ENCODE results near the gene PANX2. TPM values are rescaled to one million over a fixed set of nuclear protein-coding genes. Genes with fewer than 3 reads are reported as not detected.
A peak's percentile ranks its signal among the peaks of the same experiment; 100 is the strongest.

PANX2 gene
- total and polyA plus RNA-seq, 2 of the 4 experiments (the other 2 are of a cell fraction): 0.18 to 1.7 TPM

DNA sequence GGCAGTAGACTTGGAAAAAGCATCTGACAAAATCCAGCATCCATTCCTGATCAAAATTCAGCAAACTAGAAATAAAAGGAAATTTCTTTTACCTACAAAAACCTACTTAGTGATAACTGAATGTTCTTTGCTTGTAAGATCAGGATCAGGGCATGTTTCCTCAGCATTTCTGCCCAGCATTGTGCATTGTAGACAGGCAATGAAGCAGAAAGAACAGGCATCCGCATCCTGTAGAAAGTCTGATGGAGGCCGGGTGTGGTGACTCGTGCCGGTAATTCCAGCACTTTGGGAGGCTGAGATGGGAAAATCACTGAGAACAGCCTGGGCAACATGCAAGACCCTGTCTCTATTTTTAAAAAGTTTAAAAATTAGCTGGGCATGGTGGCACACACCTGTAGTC is 32.5 kb upstream of the PANX2 start:
- Histone ChIP-seq H2BK15ac (ENCODE audit: low read depth, low read length) (no peak overlapping the region), H3K14ac (replicated peaks; ENCODE audit: low read depth, low read length) (no peak overlapping the region), H3K9me3 (ENCODE audit: control insufficient read depth, insufficient read depth, low read length) (no peaks in the 10 kb centered on the region), H3K9me1 (ENCODE audit: insufficient read depth, low read length) (peaks cover 2% of the 10 kb centered on the region; the same call in 1 of the 2 replicates), H2BK20ac (ENCODE audit: low read depth, low read length) (no peak overlapping the region), H3K4ac (ENCODE audit: low read depth, low read length) (no peak overlapping the region), H2BK120ac (ENCODE audit: low read depth, low read length) (no peak overlapping the region), H2AFZ (replicated peaks; ENCODE audit: low read length, poor library complexity) (no peak overlapping the region), H4K20me1 (ENCODE audit: insufficient read depth, low read length) (peaks cover 8% of the 10 kb centered on the region; the same call in 1 of the 2 replicates), H2AK9ac (replicated peaks; ENCODE audit: low read depth, low read length, poor library complexity) (no peak overlapping the region), H3K56ac (ENCODE audit: extremely low read depth, insufficient read depth, low read length) (no peak overlapping the region), H3K9ac (ENCODE audit: low read depth, low read length) (no peak overlapping the region), H3K4me1 (ENCODE audit: control insufficient read depth, insufficient read depth, low read length) (peaks cover 11% of the 10 kb centered on the region), H4K5ac (ENCODE audit: low read depth, low read length) (no peak overlapping the region), H3K4me2 (ENCODE audit: low read depth, low read length) (no peak overlapping the region), H3K18ac (ENCODE audit: low read depth, low read length) (no peak overlapping the region), H4K8ac (ENCODE audit: low read depth in 2 of 2, low read length in 2 of 2) (no peak overlapping the region), H3K27me3 (ENCODE audit: control insufficient read depth, insufficient read depth, low read length) (peaks cover 2% of the 10 kb centered on the region; the same call in 1 of the 2 replicates), H3K4me3 (ENCODE audit: insufficient read depth, low read depth, low read length) (no peak overlapping the region), H2BK5ac (ENCODE audit: low read depth, low read length, poor library complexity, severe bottlenecking) (no peak overlapping the region), H2AK5ac (ENCODE audit: low read depth, low read length) (no peak overlapping the region), H3K79me1 (ENCODE audit: low read depth in 1 of 2, low read length in 2 of 2) (no peaks in the 10 kb centered on the region), H4K91ac (ENCODE audit: insufficient read depth, low read depth, low read length) (no peak overlapping the region), H3K36me3 (ENCODE audit: control insufficient read depth, insufficient read depth, low read length) (peaks cover 13% of the 10 kb centered on the region; the same call in 1 of the 2 replicates), H3K27ac (ENCODE audit: insufficient read depth, low read length) (no peak overlapping the region), H3K23ac (ENCODE audit: low read depth, low read length) (0 out of 2 replicates have a peak overlapping the region, but pooled peaks have one; percentile 42)
- TF ChIP-seq, protein P1, sequence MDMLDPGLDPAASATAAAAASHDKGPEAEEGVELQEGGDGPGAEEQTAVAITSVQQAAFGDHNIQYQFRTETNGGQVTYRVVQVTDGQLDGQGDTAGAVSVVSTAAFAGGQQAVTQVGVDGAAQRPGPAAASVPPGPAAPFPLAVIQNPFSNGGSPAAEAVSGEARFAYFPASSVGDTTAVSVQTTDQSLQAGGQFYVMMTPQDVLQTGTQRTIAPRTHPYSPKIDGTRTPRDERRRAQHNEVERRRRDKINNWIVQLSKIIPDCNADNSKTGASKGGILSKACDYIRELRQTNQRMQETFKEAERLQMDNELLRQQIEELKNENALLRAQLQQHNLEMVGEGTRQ (IDR thresholded peaks at IDR 0.05; ENCODE audit: low read depth, low read length): no peak
- no peak for TF ChIP-seq SMC3 (IDR thresholded peaks at IDR 0.05; ENCODE audit: low read depth, low read length)
- no CpG with 5 or more reads among the region's 4 CpGs for WGBS, 2 experiments (ENCODE audit: extremely low coverage in 2 of 2, insufficient read length in 1 of 2)
- in situ Hi-C loops (cut with MboI; ENCODE audit: low sequenced_read_pairs) (no loop called here), dilution Hi-C loops (cut with HindIII; ENCODE audit: low sequenced_read_pairs, unreplicated experiment) (no loop called here), intact Hi-C loops (cut with micrococcal nuclease) (no loop called here)
- BruUV-seq (replicated peaks): no TSS peak
- ATAC-seq (ENCODE audit: low read depth): no peak
- CTCF ChIA-PET: no interaction called here
- POLR2A ChIA-PET (ENCODE audit: unreplicated experiment): no interaction called here
- DNase-seq: no peak

Measured in IMR-90 (cell line).